RPMI8226 (cell line): ENCODE results near the gene SHCBP1.
"Not testable (repeated sequence)": the region's sequence is repeated elsewhere in the genome, so short reads cannot be mapped to it uniquely, and the experiment has no call there.

Source experiments
- DNase-seq: peaks from one replicate; pipeline ENCODE4 v3.0.0-alpha.2; 2015

Gene SHCBP1

GRCh38 chr16:46621006-46621933 is at the start of gene SHCBP1:
Gene SHCBP1, minus strand, starts transcription at chr16:46621379. Its CDS starts 20 bp downstream, at chr16:46621359.
- DNase-seq, result peak; percentile 95

GRCh38 chr16:46662123-46662522 is 40.9 kb upstream of the SHCBP1 start:
- DNase-seq, result no peak

- DNase-seq, result peak; percentile 27
These were observed 37.7 kb upstream of the SHCBP1 start for GRCh38 chr16:46658925-46659324.

- DNase-seq, result no peak
These were observed 30.1 kb upstream of the SHCBP1 start for GRCh38 chr16:46651305-46651704.

- no peak for DNase-seq
These were observed 29.1 kb upstream of the SHCBP1 start for GRCh38 chr16:46650254-46650623.

- DNase-seq, result no peak
These were observed 28.5 kb upstream of the SHCBP1 start for GRCh38 chr16:46649588-46650253.

GRCh38 chr16:46648656-46649055 is 27.5 kb upstream of the SHCBP1 start:
- no peak for DNase-seq

GRCh38 chr16:46638947-46639925 is 18.1 kb upstream of the SHCBP1 start:
- no peak for DNase-seq

- no peak for DNase-seq
These were observed 11.9 kb upstream of the SHCBP1 start for GRCh38 chr16:46632778-46633733.

- peak; percentile 63 for DNase-seq
These were observed 8.4 kb upstream of the SHCBP1 start for GRCh38 chr16:46629331-46630219.

GRCh38 chr16:46627746-46628145 is 6.6 kb upstream of the SHCBP1 start:
- DNase-seq, result no peak

GRCh38 chr16:46626681-46627080 is 5.5 kb upstream of the SHCBP1 start:
- DNase-seq, result not testable (repeated sequence)

GRCh38 chr16:46624862-46625261 is 3.7 kb upstream of the SHCBP1 start:
- DNase-seq, result not testable (repeated sequence)

- DNase-seq, result not testable (repeated sequence)
These were observed 2.5 kb upstream of the SHCBP1 start for GRCh38 chr16:46623707-46624106.

GRCh38 chr16:46623246-46623645 is 2.1 kb upstream of the SHCBP1 start:
- not testable (repeated sequence) for DNase-seq

GRCh38 chr16:46621934-46622676 is 926 bp upstream of the SHCBP1 start:
- no peak for DNase-seq

- peak; percentile 69 for DNase-seq
These were observed 743 bp downstream of the SHCBP1 start for GRCh38 chr16:46620266-46621005.

GRCh38 chr16:46618516-46618915 is 2.7 kb downstream of the SHCBP1 start:
- DNase-seq, result no peak

- no peak for DNase-seq
These were observed 7.2 kb downstream of the SHCBP1 start for GRCh38 chr16:46614006-46614405.
